ENCODE data around the gene AOAH.

AOAH gene

GRCh38 chr7:36600869-36601530 lies 123.3 kb downstream of the AOAH start:
- peak; percentile 83 for DNase-seq (ENCODE audit: low spot score)

- DNase-seq (ENCODE audit: low spot score): no peak
Observed at GRCh38 chr7:36600314-36600682, 124.0 kb downstream of the AOAH start.

GRCh38 chr7:36599645-36600313 lies 124.5 kb downstream of the AOAH start:
- no peak for DNase-seq (ENCODE audit: low spot score)

GRCh38 chr7:36598054-36598674 lies 126.1 kb downstream of the AOAH start:
- no peak for DNase-seq (ENCODE audit: low spot score)

GRCh38 chr7:36597090-36597773 lies 127.1 kb downstream of the AOAH start:
- DNase-seq (ENCODE audit: low spot score): peak; percentile 40

GRCh38 chr7:36594445-36594844 lies 129.8 kb downstream of the AOAH start:
- DNase-seq (ENCODE audit: low spot score): no peak

- no peak for DNase-seq (ENCODE audit: low spot score)
Observed at GRCh38 chr7:36591636-36592035, 132.7 kb downstream of the AOAH start.

- DNase-seq (ENCODE audit: low spot score): no peak
Observed at GRCh38 chr7:36589391-36589790, 134.9 kb downstream of the AOAH start.

GRCh38 chr7:36583318-36583717 lies 141.0 kb downstream of the AOAH start:
- DNase-seq (ENCODE audit: low spot score): peak; percentile 46

- no peak for DNase-seq (ENCODE audit: low spot score)
Observed at GRCh38 chr7:36575832-36576231, 148.5 kb downstream of the AOAH start.

- no peak for DNase-seq (ENCODE audit: low spot score)
Observed at GRCh38 chr7:36573066-36573465, 151.2 kb downstream of the AOAH start.

- DNase-seq (ENCODE audit: low spot score): no peak
Observed at GRCh38 chr7:36571190-36571560, 153.1 kb downstream of the AOAH start.

- no peak for DNase-seq (ENCODE audit: low spot score)
Observed at GRCh38 chr7:36570528-36571189, 153.6 kb downstream of the AOAH start.

GRCh38 chr7:36568452-36568849 lies 155.8 kb downstream of the AOAH start:
- no peak for DNase-seq (ENCODE audit: low spot score)

- DNase-seq (ENCODE audit: low spot score): no peak
Observed at GRCh38 chr7:36567699-36568451, 156.4 kb downstream of the AOAH start.

GRCh38 chr7:36565792-36566356 lies 158.4 kb downstream of the AOAH start:
- no peak for DNase-seq (ENCODE audit: low spot score)

GRCh38 chr7:36564489-36564888 lies 159.8 kb downstream of the AOAH start:
- DNase-seq (ENCODE audit: low spot score): no peak

- peak; percentile 33 for DNase-seq (ENCODE audit: low spot score)
Observed at GRCh38 chr7:36563706-36564327, 160.5 kb downstream of the AOAH start.

- DNase-seq (ENCODE audit: low spot score): no peak
Observed at GRCh38 chr7:36562121-36562520, 162.2 kb downstream of the AOAH start.

GRCh38 chr7:36549029-36549428 lies 175.3 kb downstream of the AOAH start:
- DNase-seq (ENCODE audit: low spot score): peak; percentile 26

- DNase-seq (ENCODE audit: low spot score): no peak
Observed at GRCh38 chr7:36547416-36547815, 176.9 kb downstream of the AOAH start.
